GM12864 (cell line): ENCODE measurements around the gene FGF16.

Experiments
- DNase-seq: peaks from one replicate; pipeline ENCODE4 v3.0.0-alpha.2; 2011; ENCODE audit warnings: low read depth
- H3K4me3 ChIP-seq: 2 replicates; pipeline ENCODE4 v1.5.1; 2011; ENCODE audit warnings: mild to moderate bottlenecking, low read depth, low read length, control low read depth
- CTCF ChIP-seq: IDR thresholded peaks from 2 replicates; pipeline ENCODE4 v1.5.1; 2011; ENCODE audit warnings: low read depth, mild to moderate bottlenecking, moderate library complexity, low read length, control low read depth, inconsistent platforms; ENCODE audit errors: missing control alignments

The FGF16 gene

GRCh38 chrX:77422891-77423648, 24.1 kb upstream of the FGF16 start:
- no peak overlapping the region for H3K4me3 ChIP-seq
- TF ChIP-seq CTCF, result no peak
- no peak for DNase-seq

DNA sequence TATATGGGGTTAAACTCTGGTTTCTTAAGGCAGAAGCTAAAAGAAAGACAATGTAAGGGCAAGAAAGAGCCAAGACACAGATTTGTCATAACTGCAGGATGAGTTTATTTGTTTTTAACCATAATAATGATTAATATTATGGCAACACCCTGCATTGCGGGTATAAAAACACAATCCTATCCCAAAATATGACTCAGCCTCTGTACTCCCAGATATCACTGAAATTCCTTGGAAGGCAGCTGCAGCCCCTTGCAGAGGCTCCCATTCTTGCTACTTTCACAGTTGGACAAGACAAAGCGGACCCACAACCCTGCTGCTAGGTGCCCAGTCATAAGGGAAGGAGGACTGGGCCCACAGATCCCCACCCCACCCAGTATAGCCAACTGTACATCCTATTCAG, 20.4 kb upstream of the FGF16 start:
- no peak overlapping the region for H3K4me3 ChIP-seq
- no peak for TF ChIP-seq CTCF
- DNase-seq, result no peak

GRCh38 chrX:77427611-77428010, 19.6 kb upstream of the FGF16 start:
- TF ChIP-seq CTCF, result no peak
- DNase-seq, result no peak
- no peak overlapping the region for H3K4me3 ChIP-seq

- H3K4me3 ChIP-seq, result no peak overlapping the region
- TF ChIP-seq CTCF, result no peak
- no peak for DNase-seq
Observed at GRCh38 chrX:77428551-77428950, 18.6 kb upstream of the FGF16 start.

DNA sequence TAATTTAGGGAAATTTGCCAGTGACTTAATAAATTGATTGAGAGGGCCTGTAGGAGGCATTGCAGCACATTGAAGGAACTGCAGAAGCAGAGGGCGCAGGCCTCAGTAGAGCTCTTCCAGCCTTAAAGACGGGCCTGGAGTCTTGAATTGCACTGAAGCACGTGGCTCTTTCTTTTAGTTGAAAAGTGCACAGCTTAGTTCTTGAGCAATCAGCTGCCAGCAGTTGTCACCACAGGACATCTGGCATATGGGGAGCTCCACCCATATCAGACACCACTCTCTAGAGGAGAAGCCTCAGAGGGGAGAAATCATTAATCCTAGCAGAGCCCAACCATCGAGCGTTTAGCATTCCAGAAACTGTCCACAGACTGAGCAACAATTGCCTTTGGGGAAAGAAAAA, 16.0 kb upstream of the FGF16 start:
- no peak for TF ChIP-seq CTCF
- no peak overlapping the region for H3K4me3 ChIP-seq
- DNase-seq, result no peak

GRCh38 chrX:77433001-77433400, 14.2 kb upstream of the FGF16 start:
- H3K4me3 ChIP-seq, result no peak overlapping the region
- no peak for TF ChIP-seq CTCF

GRCh38 chrX:77434962-77435361, 12.2 kb upstream of the FGF16 start:
- no peak for DNase-seq
- no peak for TF ChIP-seq CTCF
- H3K4me3 ChIP-seq, result no peak overlapping the region

More at GRCh38 chrX:77433001-77433400, 14.2 kb upstream of the FGF16 start:
- DNase-seq, result no peak
